Keratinocyte (primary cell): ENCODE data around the gene FMN2. TPM values are rescaled to one million over a fixed set of nuclear protein-coding genes. Genes with fewer than 3 reads are reported as not detected.

Experiments used
- DNase-seq: peaks from one replicate; pipeline ENCODE4 v3.0.0-alpha.2; 2011; ENCODE audit warnings: low read depth, missing footprints, low spot score
- FAIRE-seq: peaks from 2 replicates; lab custom pipeline; 2011; peaks lifted over from hg19 to GRCh38; lab: Jason Lieb, UNC
- H2AFZ ChIP-seq: 2 replicates; pipeline ENCODE4 v1.6.0; 2012; ENCODE audit warnings: low read length, control low read depth, inconsistent platforms; ENCODE audit not compliant: control insufficient read depth
- H3K27ac ChIP-seq: 2 replicates; pipeline ENCODE4 v1.5.1; 2011; ENCODE audit warnings: low read length; ENCODE audit not compliant: control insufficient read depth, insufficient read depth
- H3K27me3 ChIP-seq: 3 replicates; pipeline ENCODE4 v1.6.0; 2011; ENCODE audit warnings: low read length; ENCODE audit not compliant: control insufficient read depth, insufficient read depth; ENCODE audit errors: extremely low read depth
- H3K36me3 ChIP-seq, 2 experiments: 2 replicates in 1 of 2; 3 replicates in 1 of 2; pipeline ENCODE4 v1.5.1; 2011; ENCODE audit warnings: low read length in 2 of 2, mild to moderate bottlenecking in 1 of 2; ENCODE audit not compliant: control insufficient read depth in 2 of 2, insufficient read depth in 2 of 2; ENCODE audit errors: extremely low read depth in 1 of 2
- H3K4me1 ChIP-seq: 3 replicates; pipeline ENCODE4 v1.5.1; 2011; ENCODE audit warnings: low read length; ENCODE audit not compliant: control insufficient read depth, insufficient read depth; ENCODE audit errors: extremely low read depth
- H3K4me2 ChIP-seq: 3 replicates; pipeline ENCODE4 v1.6.0; 2011; ENCODE audit warnings: low read depth, low read length; ENCODE audit not compliant: control insufficient read depth, insufficient read depth; ENCODE audit errors: extremely low read depth
- H3K4me3 ChIP-seq, 3 experiments: fragments of 200-600 bp in 1 of 3; sonication (generic) in 1 of 3; 2 replicates in 2 of 3; 3 replicates in 1 of 3; pipeline ENCODE4 v1.5.1; 2011 to 2016; ENCODE audit warnings: low read length in 3 of 3, mild to moderate bottlenecking in 3 of 3, control low read depth in 2 of 3, inconsistent platforms in 1 of 3, low read depth in 1 of 3, mixed read lengths in 1 of 3, mixed run types in 1 of 3, moderate library complexity in 1 of 3; ENCODE audit not compliant: control insufficient read depth in 2 of 3, insufficient read depth in 2 of 3; ENCODE audit errors: extremely low read depth in 1 of 3
- H3K79me2 ChIP-seq: 2 replicates; pipeline ENCODE4 v1.6.0; 2012; ENCODE audit warnings: low read length; ENCODE audit not compliant: control insufficient read depth, insufficient read depth
- H3K9ac ChIP-seq: 3 replicates; pipeline ENCODE4 v1.6.0; 2011; ENCODE audit warnings: low read length; ENCODE audit not compliant: control insufficient read depth, insufficient read depth; ENCODE audit errors: extremely low read depth
- H3K9me1 ChIP-seq: 3 replicates; pipeline ENCODE4 v1.6.0; 2011; ENCODE audit warnings: low read length; ENCODE audit not compliant: control insufficient read depth, insufficient read depth; ENCODE audit errors: extremely low read depth
- H3K9me3 ChIP-seq: 2 replicates; pipeline ENCODE4 v1.5.1; 2012; ENCODE audit warnings: low read depth, low read length; ENCODE audit not compliant: control insufficient read depth
- H4K20me1 ChIP-seq: 3 replicates; pipeline ENCODE4 v1.6.0; 2011; ENCODE audit warnings: low read length; ENCODE audit not compliant: control insufficient read depth, insufficient read depth; ENCODE audit errors: extremely low read depth
- CTCF ChIP-seq, 3 experiments: IDR thresholded peaks in 1 of 3; conservative IDR thresholded peaks in 1 of 3; optimal IDR thresholded peaks in 1 of 3; 2 replicates in 2 of 3; 3 replicates in 1 of 3; pipeline versions ENCODE3 to v1.5.1; 2011; ENCODE audit warnings: low read length in 3 of 3, mild to moderate bottlenecking in 3 of 3, moderate library complexity in 2 of 3, control low read depth in 1 of 3, inconsistent platforms in 1 of 3; ENCODE audit not compliant: insufficient read depth in 2 of 3; ENCODE audit errors: extremely low read depth in 1 of 3
- EZH2 ChIP-seq: IDR thresholded peaks from one replicate; pipeline ENCODE4 v1.6.1; 2012; ENCODE audit warnings: inconsistent platforms, mild to moderate bottlenecking, low read length, moderate library complexity
- dilution Hi-C: fragments of 300-500 bp; cut with MboI; formaldehyde crosslinking; loops from one replicate; pipeline ENCODE4 v1.7.0; 2020; ENCODE audit warnings: low sequenced_read_pairs; ENCODE audit not compliant: extremely low pct_ligation_motif_present
- polyA plus RNA-seq, 5 experiments: library from polyadenylated mRNA; depleted of rRNA in 3 of 5; stranded (reverse) in 3 of 5; stranded (forward) in 1 of 5; unstranded in 1 of 5; fragments of >200 nt; gene quantifications; 1 replicate in 1 of 5; 2 replicates in 3 of 5; 3 replicates in 1 of 5; pipeline versions ENCODE4 v1.2.1 to v1.2.3, GENCODE V29; 2011 to 2012; ENCODE audit warnings: missing spikeins in 2 of 5, low read depth in 1 of 5, low replicate concordance in 1 of 5

FMN2 gene
- polyA plus RNA-seq, 1 donor (not counting 4 experiments of a cell fraction or from before 2014, with no cell fraction given): not detected

DNA sequence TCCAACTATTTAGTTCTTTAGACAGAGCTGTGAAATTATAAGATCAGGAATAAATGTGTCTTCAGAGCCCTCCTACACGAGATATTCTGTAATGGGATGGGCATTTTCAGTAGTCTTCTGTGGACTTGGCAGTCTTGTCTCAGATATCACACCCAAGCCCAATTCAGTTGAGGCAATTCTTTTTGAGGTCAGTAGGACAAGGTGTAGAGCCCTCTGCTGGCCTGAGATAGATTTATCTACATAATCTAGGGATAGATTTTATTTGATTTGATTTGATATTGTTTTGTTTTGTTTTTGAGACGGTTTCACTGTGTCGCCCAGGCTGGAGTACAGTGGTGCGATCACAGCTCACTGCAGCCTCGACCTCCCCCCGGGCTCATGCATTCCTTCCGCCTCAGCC, 77.5 kb downstream of the FMN2 start:
- dilution Hi-C loops: no loop called here
- FAIRE-seq (no peak), DNase-seq (no peak)

GRCh38 chr1:240170266-240170665, 78.6 kb downstream of the FMN2 start:
- Histone ChIP-seq H3K27ac (no peak overlapping the region), H3K9me3 (no peaks in the 10 kb centered on the region), H3K4me1 (no peaks in the 10 kb centered on the region), H3K4me2 (no peak overlapping the region), H3K4me3 (no peak overlapping the region), H3K79me2 (no peaks in the 10 kb centered on the region), H4K20me1 (no peaks in the 10 kb centered on the region), H3K27me3 (no peaks in the 10 kb centered on the region), H2AFZ (no peak overlapping the region), H3K36me3 (no peaks in the 10 kb centered on the region), H3K9me1 (no peaks in the 10 kb centered on the region), H3K9ac (no peak overlapping the region)
- no peak for TF ChIP-seq CTCF (optimal IDR thresholded peaks at IDR 0.05 in 1 of 3, IDR thresholded peaks at IDR 0.05 in 1 of 3, conservative IDR thresholded peaks at IDR 0.05 in 1 of 3; ENCODE audit: extremely low read depth in 1 of 3, insufficient read depth in 2 of 3, low read length in 3 of 3)
- TF ChIP-seq EZH2: no peak
- dilution Hi-C loops: no loop called here
- no peak for DNase-seq
- no peak for FAIRE-seq

More for the DNA sequence above, 77.5 kb downstream of the FMN2 start:
- Histone ChIP-seq H3K36me3 (no peaks in the 10 kb centered on the region), H2AFZ (no peak overlapping the region), H3K27ac (no peak overlapping the region), H4K20me1 (no peaks in the 10 kb centered on the region), H3K4me3 (no peak overlapping the region), H3K4me2 (no peak overlapping the region), H3K9ac (no peak overlapping the region), H3K9me1 (no peaks in the 10 kb centered on the region), H3K4me1 (no peaks in the 10 kb centered on the region), H3K9me3 (no peaks in the 10 kb centered on the region), H3K79me2 (no peaks in the 10 kb centered on the region), H3K27me3 (no peaks in the 10 kb centered on the region)
- no peak for TF ChIP-seq EZH2
- TF ChIP-seq CTCF (optimal IDR thresholded peaks at IDR 0.05 in 1 of 3, IDR thresholded peaks at IDR 0.05 in 1 of 3, conservative IDR thresholded peaks at IDR 0.05 in 1 of 3; ENCODE audit: extremely low read depth in 1 of 3, insufficient read depth in 2 of 3, low read length in 3 of 3): no peak
